Spleen (tissue), 7 donors: ENCODE results near the gene TMEM125.

Source experiments
- POLR2A ChIP-seq, 3 donors: fragments of 450-650 bp; IDR thresholded peaks; one replicate each; pipeline ENCODE4 v1.5.1; 2017; ENCODE audit warnings: antibody characterized with exemption in 3 of 3, mild to moderate bottlenecking in 1 of 3
- POLR2AphosphoS5 ChIP-seq, 3 donors: sonication (generic); formaldehyde crosslinking; IDR thresholded peaks; one replicate each; pipeline ENCODE4 v1.5.1; 2017; ENCODE audit warnings: antibody characterized with exemption in 3 of 3
- TF ChIP-seq, protein P1 (sequence below), 11 experiments: fragments of 200-600 bp in 7 of 11; fragments of 450-650 bp in 4 of 11; sonication (generic) in 4 of 11; IDR thresholded peaks in 8 of 11; conservative IDR thresholded peaks in 3 of 11; 1 replicate in 7 of 11; 2 replicates in 4 of 11; pipeline versions ENCODE4 v1.4.0 to v1.8.0; 2016 to 2021; ENCODE audit warnings: antibody characterized with exemption in 11 of 11, inconsistent platforms in 4 of 11, mild to moderate bottlenecking in 1 of 11
- donor health status: DM: no; HTN: no; CAD: no; lungs with moderate emphysema.
- donor health status: DM: no; HTN: no; CAD: no.
- donor health status: DM: no; HTN: no; CAD: no.

DNA sequence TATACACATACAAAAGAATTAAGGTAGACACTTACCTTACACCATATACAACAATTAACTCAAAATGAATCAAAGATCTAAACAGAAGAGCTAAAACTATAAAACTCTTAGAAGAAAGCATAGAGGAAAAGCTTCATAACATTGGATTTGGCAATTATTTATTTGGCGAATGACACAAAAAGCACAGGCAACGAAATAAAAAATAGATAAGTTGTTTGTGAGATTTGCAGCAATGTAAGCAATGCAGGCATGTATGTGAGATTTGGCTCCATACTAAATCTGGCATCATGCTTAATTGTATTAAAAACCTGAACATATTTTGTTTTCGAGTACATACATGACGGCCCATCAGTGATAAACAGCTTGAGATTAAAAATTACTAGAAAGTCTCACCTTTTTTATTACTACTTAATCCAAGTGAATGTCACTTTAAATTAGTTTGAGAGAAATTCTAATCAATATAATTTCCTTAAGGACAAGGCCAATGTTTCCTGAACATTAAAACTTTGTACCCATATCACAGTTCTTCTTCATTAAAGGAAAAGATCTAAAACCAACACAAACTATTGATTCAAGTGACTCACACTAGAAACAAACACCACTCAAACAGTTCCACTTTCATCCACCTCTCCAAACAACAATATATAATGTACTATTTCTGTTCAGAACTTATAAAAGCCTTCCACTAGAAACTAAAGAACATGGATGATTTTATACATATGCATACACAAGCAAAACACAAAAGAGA is 23.1 kb upstream of the TMEM125 start:
- TF ChIP-seq POLR2A (IDR thresholded peaks at IDR 0.05) = no peak
- TF ChIP-seq, protein P1, sequence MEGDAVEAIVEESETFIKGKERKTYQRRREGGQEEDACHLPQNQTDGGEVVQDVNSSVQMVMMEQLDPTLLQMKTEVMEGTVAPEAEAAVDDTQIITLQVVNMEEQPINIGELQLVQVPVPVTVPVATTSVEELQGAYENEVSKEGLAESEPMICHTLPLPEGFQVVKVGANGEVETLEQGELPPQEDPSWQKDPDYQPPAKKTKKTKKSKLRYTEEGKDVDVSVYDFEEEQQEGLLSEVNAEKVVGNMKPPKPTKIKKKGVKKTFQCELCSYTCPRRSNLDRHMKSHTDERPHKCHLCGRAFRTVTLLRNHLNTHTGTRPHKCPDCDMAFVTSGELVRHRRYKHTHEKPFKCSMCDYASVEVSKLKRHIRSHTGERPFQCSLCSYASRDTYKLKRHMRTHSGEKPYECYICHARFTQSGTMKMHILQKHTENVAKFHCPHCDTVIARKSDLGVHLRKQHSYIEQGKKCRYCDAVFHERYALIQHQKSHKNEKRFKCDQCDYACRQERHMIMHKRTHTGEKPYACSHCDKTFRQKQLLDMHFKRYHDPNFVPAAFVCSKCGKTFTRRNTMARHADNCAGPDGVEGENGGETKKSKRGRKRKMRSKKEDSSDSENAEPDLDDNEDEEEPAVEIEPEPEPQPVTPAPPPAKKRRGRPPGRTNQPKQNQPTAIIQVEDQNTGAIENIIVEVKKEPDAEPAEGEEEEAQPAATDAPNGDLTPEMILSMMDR (IDR thresholded peaks at IDR 0.05 in 8 of 11, conservative IDR thresholded peaks at IDR 0.05 in 3 of 11) = no peak
- no peak for TF ChIP-seq POLR2AphosphoS5 (IDR thresholded peaks at IDR 0.05)
